IMR-90 (cell line): ENCODE results near the gene SEC23IP. TPM values are rescaled to one million over a fixed set of nuclear protein-coding genes. Genes with fewer than 3 reads are reported as not detected.

Experiments
- ATAC-seq: fragments of 200-7000 bp; cut with Tn5 transposase; 2 replicates; pipeline ENCODE4 v1.9.1; 2020; ENCODE audit warnings: low read depth, mild to moderate bottlenecking, moderate library complexity
- BruUV-seq: library from RNA; stranded (reverse); fragments of 400-500 nt; replicated peaks from 2 replicates; lab custom pipeline; 2021; lab: Mats Ljungman, UMichigan
- CTCF ChIA-PET: fragments of 300-600 bp; formaldehyde crosslinking; extraction: SDS; loops from one replicate; lab custom pipeline; 2021; ENCODE audit warnings: antibody characterized with exemption; lab: Yijun Ruan, JAX
- POLR2A ChIA-PET: fragments of 300-600 bp; sonication (Branson Sonifier 250); formaldehyde crosslinking; loops from one replicate; lab custom pipeline; 2022; ENCODE audit warnings: antibody characterized with exemption; ENCODE audit not compliant: unreplicated experiment; lab: Charles Lee
- DNase-seq: peaks from one replicate; pipeline ENCODE4 v3.0.0; 2013
- H2AFZ ChIP-seq: replicated peaks from 2 replicates; pipeline ENCODE3; 2013; ENCODE audit warnings: low read length, mild to moderate bottlenecking; ENCODE audit not compliant: poor library complexity
- H2AK5ac ChIP-seq: 2 replicates; pipeline ENCODE4 v1.6.1; 2013; ENCODE audit warnings: low read depth, low read length, inconsistent platforms
- H2AK9ac ChIP-seq: replicated peaks from 2 replicates; pipeline ENCODE3; 2013; ENCODE audit warnings: mild to moderate bottlenecking, low read depth, low read length, moderate library complexity; ENCODE audit not compliant: poor library complexity
- H2BK120ac ChIP-seq: 2 replicates; pipeline ENCODE4 v1.6.1; 2013; ENCODE audit warnings: low read depth, low read length, inconsistent platforms
- H2BK15ac ChIP-seq: 3 replicates; pipeline ENCODE4 v1.6.1; 2013; ENCODE audit warnings: low read depth, low read length, inconsistent platforms
- H2BK20ac ChIP-seq: 2 replicates; pipeline ENCODE4 v1.6.1; 2013; ENCODE audit warnings: low read depth, mild to moderate bottlenecking, inconsistent platforms, low read length, moderate library complexity
- H2BK5ac ChIP-seq: 2 replicates; pipeline ENCODE4 v1.6.1; 2013; ENCODE audit warnings: mild to moderate bottlenecking, low read depth, low read length, inconsistent platforms; ENCODE audit not compliant: poor library complexity, severe bottlenecking
- H3K14ac ChIP-seq: replicated peaks from 2 replicates; pipeline ENCODE4 v1.6.1; 2013; ENCODE audit warnings: low read depth, low read length, inconsistent platforms
- H3K18ac ChIP-seq: 2 replicates; pipeline ENCODE4 v1.6.1; 2013; ENCODE audit warnings: low read depth, low read length, control low read depth
- H3K23ac ChIP-seq: 2 replicates; pipeline ENCODE4 v1.6.1; 2013; ENCODE audit warnings: low read depth, low read length, inconsistent platforms
- H3K27ac ChIP-seq: 2 replicates; pipeline ENCODE4 v1.5.1; 2013; ENCODE audit warnings: mild to moderate bottlenecking, control low read depth, low read length; ENCODE audit not compliant: insufficient read depth
- H3K27me3 ChIP-seq: 2 replicates; pipeline ENCODE4 v1.6.1; 2013; ENCODE audit warnings: low read length; ENCODE audit not compliant: control insufficient read depth, insufficient read depth
- H3K36me3 ChIP-seq: 2 replicates; pipeline ENCODE4 v1.6.1; 2013; ENCODE audit warnings: low read length, mixed read lengths; ENCODE audit not compliant: control insufficient read depth, insufficient read depth
- H3K4ac ChIP-seq: 2 replicates; pipeline ENCODE4 v1.6.1; 2013; ENCODE audit warnings: low read depth, low read length, inconsistent platforms
- H3K4me1 ChIP-seq: 2 replicates; pipeline ENCODE4 v1.6.1; 2013; ENCODE audit warnings: low read length, mixed read lengths; ENCODE audit not compliant: control insufficient read depth, insufficient read depth
- H3K4me2 ChIP-seq: 2 replicates; pipeline ENCODE4 v1.6.1; 2013; ENCODE audit warnings: low read depth, mild to moderate bottlenecking, control low read depth, low read length, moderate library complexity
- H3K4me3 ChIP-seq: 2 replicates; pipeline ENCODE4 v1.5.1; 2013; ENCODE audit warnings: low read depth, mild to moderate bottlenecking, control low read depth, low read length, moderate library complexity; ENCODE audit not compliant: insufficient read depth
- H3K56ac ChIP-seq: 2 replicates; pipeline ENCODE4 v1.6.1; 2013; ENCODE audit warnings: low read length, inconsistent platforms; ENCODE audit not compliant: insufficient read depth; ENCODE audit errors: extremely low read depth
- H3K79me1 ChIP-seq, 2 experiments: 2 replicates each; pipeline ENCODE4 v1.6.1; 2013; ENCODE audit warnings: low read length in 2 of 2, inconsistent platforms in 1 of 2, low read depth in 1 of 2
- H3K9ac ChIP-seq: 2 replicates; pipeline ENCODE4 v1.6.1; 2013; ENCODE audit warnings: low read depth, low read length, control low read depth
- H3K9me1 ChIP-seq: 2 replicates; pipeline ENCODE4 v1.6.1; 2013; ENCODE audit warnings: low read length, inconsistent platforms; ENCODE audit not compliant: insufficient read depth
- H3K9me3 ChIP-seq: 2 replicates; pipeline ENCODE4 v1.6.1; 2013; ENCODE audit warnings: low read length; ENCODE audit not compliant: control insufficient read depth, insufficient read depth
- H4K20me1 ChIP-seq: 2 replicates; pipeline ENCODE4 v1.6.1; 2013; ENCODE audit warnings: low read length, inconsistent platforms; ENCODE audit not compliant: insufficient read depth
- H4K5ac ChIP-seq: 2 replicates; pipeline ENCODE4 v1.6.1; 2013; ENCODE audit warnings: mild to moderate bottlenecking, low read depth, low read length, control low read depth
- H4K8ac ChIP-seq, 2 experiments: 2 replicates each; pipeline ENCODE4 v1.6.1; 2013; ENCODE audit warnings: low read depth in 2 of 2, low read length in 2 of 2, control low read depth in 1 of 2, inconsistent platforms in 1 of 2
- H4K91ac ChIP-seq: 2 replicates; pipeline ENCODE4 v1.6.1; 2013; ENCODE audit warnings: low read depth, low read length, inconsistent platforms; ENCODE audit not compliant: insufficient read depth
- BHLHE40 ChIP-seq: fragments of 150-350 bp; IDR thresholded peaks from 2 replicates; pipeline ENCODE4 v1.6.1; 2016; ENCODE audit warnings: mild to moderate bottlenecking, low read depth, low read length
- CEBPB ChIP-seq: IDR thresholded peaks from 2 replicates; pipeline ENCODE4 v1.6.1; 2012; ENCODE audit warnings: low read depth, low read length, improper control_type of control experiment
- CHD1 ChIP-seq: IDR thresholded peaks from 2 replicates; pipeline ENCODE4 v1.6.1; 2012; ENCODE audit warnings: low read depth, low read length, improper control_type of control experiment
- CTCF ChIP-seq: conservative IDR thresholded peaks from 2 replicates; pipeline ENCODE4 v1.5.1; 2012; ENCODE audit warnings: mild to moderate bottlenecking, low read depth, low read length, improper control_type of control experiment
- ELK1 ChIP-seq: fragments of 150-350 bp; IDR thresholded peaks from 2 replicates; pipeline ENCODE4 v1.6.1; 2016; ENCODE audit warnings: low read depth, mild to moderate bottlenecking, low read length, moderate library complexity, borderline replicate concordance
- FOS ChIP-seq: fragments of 150-350 bp; IDR thresholded peaks from 2 replicates; pipeline ENCODE4 v1.6.1; 2016; ENCODE audit warnings: low read depth, low read length
- MAFK ChIP-seq: IDR thresholded peaks from 2 replicates; pipeline ENCODE4 v1.6.1; 2012; ENCODE audit warnings: low read depth, low read length, improper control_type of control experiment
- MAZ ChIP-seq: IDR thresholded peaks from 2 replicates; pipeline ENCODE4 v1.6.1; 2012; ENCODE audit warnings: low read depth, mild to moderate bottlenecking, low read length, improper control_type of control experiment, moderate library complexity, borderline replicate concordance
- MXI1 ChIP-seq: IDR thresholded peaks from 2 replicates; pipeline ENCODE4 v1.6.1; 2012; ENCODE audit warnings: low read depth, mild to moderate bottlenecking, low read length, moderate library complexity, borderline replicate concordance
- NFE2L2 ChIP-seq: fragments of 150-350 bp; IDR thresholded peaks from 2 replicates; pipeline ENCODE4 v1.6.1; 2016; ENCODE audit warnings: low read depth, mild to moderate bottlenecking, low read length
- POLR2A ChIP-seq: IDR thresholded peaks from 2 replicates; pipeline ENCODE4 v1.6.1; 2012; ENCODE audit warnings: mild to moderate bottlenecking, low read depth, low read length
- RAD21 ChIP-seq: IDR thresholded peaks from 2 replicates; pipeline ENCODE4 v1.6.1; 2012; ENCODE audit warnings: low read length, improper control_type of control experiment
- RCOR1 ChIP-seq: IDR thresholded peaks from 2 replicates; pipeline ENCODE4 v1.6.1; 2012; ENCODE audit warnings: mild to moderate bottlenecking, low read length, improper control_type of control experiment; ENCODE audit not compliant: insufficient replicate concordance
- RFX5 ChIP-seq: IDR thresholded peaks from 2 replicates; pipeline ENCODE4 v1.8.0; 2012; ENCODE audit warnings: low read depth, mild to moderate bottlenecking, low read length, moderate library complexity
- SMC3 ChIP-seq: fragments of 150-350 bp; IDR thresholded peaks from 2 replicates; pipeline ENCODE4 v1.6.1; 2016; ENCODE audit warnings: low read depth, mild to moderate bottlenecking, antibody characterized with exemption, low read length, moderate library complexity
- USF2 ChIP-seq: fragments of 150-350 bp; IDR thresholded peaks from 2 replicates; pipeline ENCODE4 v1.6.1; 2017; ENCODE audit warnings: mild to moderate bottlenecking, antibody characterized with exemption, low read length, low read depth
- WGBS, 2 experiments: methylation state at CpG; one replicate each; pipeline versions ENCODE4 v1.1.5 to v1.1.7; 2013; ENCODE audit warnings: missing lambda C conversion rate in 2 of 2; ENCODE audit not compliant: insufficient read length in 1 of 2; ENCODE audit errors: extremely low coverage in 2 of 2; 5-methylcytosine and 5-hydroxymethylcytosine counted together
- dilution Hi-C: fragments of 300-500 bp; cut with HindIII; formaldehyde crosslinking; loops from one replicate; pipeline ENCODE4 v1.14.3; 2018; ENCODE audit warnings: low sequenced_read_pairs; ENCODE audit not compliant: unreplicated experiment
- in situ Hi-C: fragments of 300-500 bp; cut with MboI; formaldehyde crosslinking; loops from 3 replicates; pipeline ENCODE4 v1.14.3; 2019; ENCODE audit warnings: low sequenced_read_pairs, inconsistent platforms, mixed read lengths
- intact Hi-C: fragments of 100-400 bp; cut with micrococcal nuclease; formaldehyde crosslinking; loops from 2 replicates; pipeline ENCODE4 v1.10.0; 2022
- polyA plus RNA-seq, 3 experiments: library from polyadenylated mRNA; depleted of rRNA; stranded (reverse); fragments of >200 nt; gene quantifications; 2 replicates each; pipeline ENCODE4 v1.2.3, GENCODE V29; 2012; ENCODE audit warnings: low replicate concordance in 1 of 3
- total RNA-seq: library from RNA; depleted of rRNA; stranded (reverse); fragments of >200 nt; gene quantifications from 2 replicates; pipeline ENCODE4 v1.2.3, GENCODE V29; 2012

The SEC23IP gene
- total and polyA plus RNA-seq, 2 of the 4 experiments (the other 2 are of a cell fraction), result 37.4 to 39.8 TPM

GRCh38 chr10:119858063-119858462, 34.5 kb upstream of the SEC23IP start:
- Histone ChIP-seq H4K5ac (no peak overlapping the region), H2BK15ac (no peak overlapping the region), H2AK9ac (no peak overlapping the region), H3K4me2 (no peak overlapping the region), H3K9me3 (no peaks in the 10 kb centered on the region), H2AK5ac (no peak overlapping the region), H3K23ac (no peak overlapping the region), H3K18ac (no peak overlapping the region), H3K4me3 (no peak overlapping the region), H3K27ac (no peak overlapping the region), H2BK20ac (no peak overlapping the region), H3K4ac (no peak overlapping the region), H4K20me1 (peaks cover 27% of the 10 kb centered on the region), H3K79me1 (peaks cover 11 to 44% of the 10 kb centered on the region in 2 experiments), H4K91ac (no peak overlapping the region), H2AFZ (no peak overlapping the region), H2BK5ac (no peak overlapping the region), H3K14ac (no peak overlapping the region), H3K36me3 (peaks cover 21% of the 10 kb centered on the region), H2BK120ac (no peak overlapping the region), H4K8ac (no peak overlapping the region), H3K27me3 (no peaks in the 10 kb centered on the region), H3K9ac (no peak overlapping the region; the same call in 1 of the 2 replicates), H3K4me1 (no peaks in the 10 kb centered on the region; the same call in 1 of the 2 replicates), H3K9me1 (no peaks in the 10 kb centered on the region), H3K56ac (no peak overlapping the region)
- intact Hi-C loops, result no loop called here
- no TSS peak for BruUV-seq
- no peak for ATAC-seq
- CTCF ChIA-PET, result interaction anchor here (2.3 to 3.2 kb wide), 2 partner anchors 98 to 107 kb away, joined by 12 to 38 read pairs; no protein-coding TSS in a partner anchor
- dilution Hi-C loops, result no loop called here
- no peak for TF ChIP-seq RFX5
- TF ChIP-seq SMC3, result no peak
- TF ChIP-seq CEBPB, result no peak
- TF ChIP-seq RCOR1, result no peak
- TF ChIP-seq FOS, result no peak
- TF ChIP-seq ELK1, result no peak
- TF ChIP-seq MAZ, result no peak
- TF ChIP-seq NFE2L2, result no peak
- no peak for TF ChIP-seq USF2
- no peak for TF ChIP-seq CTCF
- no peak for TF ChIP-seq CHD1
- TF ChIP-seq MXI1, result no peak
- TF ChIP-seq RAD21, result no peak
- no peak for TF ChIP-seq BHLHE40
- no peak for TF ChIP-seq POLR2A
- TF ChIP-seq MAFK, result no peak
- in situ Hi-C loops, result loop anchor here (5.0 to 25.0 kb wide), 2 partner anchors 166 to 671 kb away; partner anchors contain the start of gene PRDX3
- POLR2A ChIA-PET, result no interaction called here
- no CpG with 5 or more reads among the region's 1 CpG for WGBS, 2 experiments
- no peak for DNase-seq
